ENCODE measurements around the gene LATS1. TPM values are rescaled to one million over a fixed set of nuclear protein-coding genes. Genes with fewer than 3 reads are reported as not detected.

LATS1 gene
- total RNA-seq, 1 donor from 2014 or later = 41.8 TPM

DNA sequence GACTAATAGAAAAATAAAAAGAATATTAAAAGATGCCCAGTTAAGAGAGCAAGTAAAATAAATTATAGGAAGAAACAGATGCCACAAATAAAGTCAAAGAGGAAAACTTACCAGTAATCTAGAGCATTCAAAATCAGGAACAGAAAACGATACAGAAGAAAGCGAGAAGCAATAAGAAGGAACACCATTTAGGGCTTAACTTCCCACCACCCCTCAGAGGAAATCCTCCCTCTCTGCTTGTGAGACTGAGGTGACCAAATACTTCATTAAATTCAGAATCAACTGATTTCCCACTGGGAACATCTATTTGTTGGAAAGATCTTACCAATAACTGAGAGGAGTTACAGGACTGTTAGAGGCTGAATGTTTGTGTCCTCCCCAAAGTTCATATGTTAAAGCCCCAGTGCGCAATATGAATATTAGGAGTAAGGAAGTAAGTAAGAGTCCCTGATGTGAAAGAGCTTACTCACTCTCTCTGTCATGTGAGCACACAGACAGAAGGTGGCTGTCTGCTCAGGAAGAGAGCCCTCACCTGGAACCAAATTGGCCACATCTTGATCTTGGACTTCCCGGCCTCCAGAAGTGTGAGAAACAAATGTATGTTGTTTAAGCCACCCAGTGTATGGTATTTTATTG, 88.9 kb downstream of the LATS1 start:
- no peak for TF ChIP-seq CTCF (IDR thresholded peaks at IDR 0.05; ENCODE audit: unreplicated experiment)
- Mint-ChIP-seq H3K9me3 (ENCODE audit: low read depth) (no peaks in the 10 kb centered on the region), H3K4me3 (ENCODE audit: low read depth) (no peak overlapping the region), H3K4me1 (ENCODE audit: low read depth) (peaks cover 2% of the 10 kb centered on the region), H3K27me3 (no peaks in the 10 kb centered on the region), H3K27ac (no peak overlapping the region), H3K36me3 (ENCODE audit: insufficient read depth) (peaks cover 3% of the 10 kb centered on the region)
- DNase-seq (ENCODE audit: low spot score, unreplicated experiment) = no peak

- Mint-ChIP-seq H3K4me3 (ENCODE audit: low read depth) (no peak overlapping the region), H3K4me1 (ENCODE audit: low read depth) (peaks cover 2% of the 10 kb centered on the region), H3K27ac (no peak overlapping the region), H3K27me3 (no peaks in the 10 kb centered on the region), H3K36me3 (ENCODE audit: insufficient read depth) (peaks cover 7% of the 10 kb centered on the region), H3K9me3 (ENCODE audit: low read depth) (no peaks in the 10 kb centered on the region)
- TF ChIP-seq CTCF (IDR thresholded peaks at IDR 0.05; ENCODE audit: unreplicated experiment) = no peak
- no peak for DNase-seq (ENCODE audit: low spot score, unreplicated experiment)
Measured at GRCh38 chr6:149627672-149628071, 90.2 kb downstream of the LATS1 start.

GRCh38 chr6:149615805-149616204, 102.1 kb downstream of the LATS1 start:
- peaks cover 7% of the 10 kb centered on the region for H3K9me3 Mint-ChIP-seq (ENCODE audit: low read depth)
- no peaks in the 10 kb centered on the region for H3K27me3 Mint-ChIP-seq
- TF ChIP-seq CTCF (IDR thresholded peaks at IDR 0.05; ENCODE audit: unreplicated experiment) = no peak
- H3K4me3 Mint-ChIP-seq (ENCODE audit: low read depth) = no peak overlapping the region
- no peak for DNase-seq (ENCODE audit: low spot score, unreplicated experiment)
- H3K36me3 Mint-ChIP-seq (ENCODE audit: insufficient read depth) = peaks cover 34% of the 10 kb centered on the region
- H3K27ac Mint-ChIP-seq = no peak overlapping the region
- H3K4me1 Mint-ChIP-seq (ENCODE audit: low read depth) = peaks cover 3% of the 10 kb centered on the region

- H3K9me3 Mint-ChIP-seq (ENCODE audit: low read depth) = peaks cover 7% of the 10 kb centered on the region
- H3K27ac Mint-ChIP-seq = no peak overlapping the region
- no peak overlapping the region for H3K4me3 Mint-ChIP-seq (ENCODE audit: low read depth)
- H3K36me3 Mint-ChIP-seq (ENCODE audit: insufficient read depth) = peaks cover 32% of the 10 kb centered on the region
- no peak for DNase-seq (ENCODE audit: low spot score, unreplicated experiment)
- no peaks in the 10 kb centered on the region for H3K27me3 Mint-ChIP-seq
- H3K4me1 Mint-ChIP-seq (ENCODE audit: low read depth) = peaks cover 3% of the 10 kb centered on the region
- TF ChIP-seq CTCF (IDR thresholded peaks at IDR 0.05; ENCODE audit: unreplicated experiment) = no peak
Measured at GRCh38 chr6:149614337-149614736, 103.6 kb downstream of the LATS1 start.

DNA sequence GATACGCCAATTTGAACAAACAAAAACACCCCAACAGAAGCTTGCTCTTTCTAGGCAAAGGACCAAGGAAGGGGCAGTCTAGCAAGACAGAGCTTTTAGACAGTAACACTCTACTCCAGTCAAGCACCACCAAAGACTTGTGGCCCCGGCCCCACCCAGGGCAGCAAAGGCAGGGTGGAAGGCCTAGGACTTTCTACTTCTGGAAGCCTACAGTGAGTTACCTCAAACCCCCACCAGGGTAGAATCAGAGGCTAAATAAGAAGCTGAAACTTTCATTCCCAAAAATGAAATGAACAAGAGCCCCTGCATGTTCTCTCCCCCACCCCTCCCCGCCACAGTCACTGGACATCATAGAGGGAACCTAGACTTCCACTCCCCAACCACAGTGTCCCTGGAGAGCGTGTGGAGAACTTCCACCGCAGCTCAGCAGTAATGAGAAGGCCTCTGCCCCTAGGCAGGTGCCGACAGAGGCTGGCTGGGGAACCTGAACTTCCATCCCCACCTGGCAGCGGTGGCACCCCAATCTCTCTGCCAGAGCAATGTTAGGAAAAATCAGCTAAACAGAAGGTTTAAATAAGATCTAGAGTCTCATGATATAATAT, 109.4 kb downstream of the LATS1 start:
- H3K4me3 Mint-ChIP-seq (ENCODE audit: low read depth) = no peak overlapping the region
- H3K27ac Mint-ChIP-seq = no peak overlapping the region
- no peaks in the 10 kb centered on the region for H3K4me1 Mint-ChIP-seq (ENCODE audit: low read depth)
- TF ChIP-seq CTCF (IDR thresholded peaks at IDR 0.05; ENCODE audit: unreplicated experiment) = no peak
- no peaks in the 10 kb centered on the region for H3K27me3 Mint-ChIP-seq
- no peak for DNase-seq (ENCODE audit: low spot score, unreplicated experiment)
- peaks cover 16% of the 10 kb centered on the region for H3K36me3 Mint-ChIP-seq (ENCODE audit: insufficient read depth)
- peaks cover 7% of the 10 kb centered on the region for H3K9me3 Mint-ChIP-seq (ENCODE audit: low read depth)

Other genes with a start within 250 kb of the LATS1 start
- 0.48 and 0.71 TPM in 2 replicates for gene ZC3H12D, start 233.1 kb downstream of the LATS1 start, total RNA-seq
- 37.2 and 38.3 TPM in 2 replicates for gene PPIL4, start 172.1 kb downstream of the LATS1 start, total RNA-seq
- gene GINM1, start 151.7 kb downstream of the LATS1 start, total RNA-seq = 25.9 and 26.3 TPM in 2 replicates
- gene KATNA1, start 69.4 kb downstream of the LATS1 start, total RNA-seq = 14.3 and 16.5 TPM in 2 replicates
- gene NUP43, start 28.4 kb upstream of the LATS1 start, total RNA-seq = 58.0 and 60.8 TPM in 2 replicates
- gene PCMT1, start 31.6 kb upstream of the LATS1 start, total RNA-seq = 63.1 and 63.5 TPM in 2 replicates
- 45.0 and 63.3 TPM in 2 replicates for gene LRP11, start 146.3 kb upstream of the LATS1 start, total RNA-seq
- gene RAET1E, start 180.0 kb upstream of the LATS1 start, total RNA-seq = not detected in 2 replicates
- gene RAET1G, start 205.0 kb upstream of the LATS1 start, total RNA-seq = not detected in 2 replicates
- not detected in 2 replicates for gene ULBP2, start 223.9 kb upstream of the LATS1 start, total RNA-seq
- gene ULBP1, start 245.8 kb upstream of the LATS1 start, total RNA-seq = 0.60 and 0.64 TPM in 2 replicates